LNCAP (cell line): ENCODE results near the gene FOXN1.

Source experiments
- CTCF ChIP-seq: fragments of 450-650 bp; IDR thresholded peaks from 2 replicates; pipeline ENCODE4 v1.5.1; 2017; ENCODE audit warnings: mild to moderate bottlenecking

FOXN1 gene

GRCh38 chr17:28563475-28563874 is 57.3 kb downstream of the FOXN1 start:
- TF ChIP-seq CTCF: no peak

- no peak for TF ChIP-seq CTCF
Observed at GRCh38 chr17:28567604-28568003, 61.5 kb downstream of the FOXN1 start.

GRCh38 chr17:28569446-28569845 is 63.3 kb downstream of the FOXN1 start:
- no peak for TF ChIP-seq CTCF

GRCh38 chr17:28570716-28571360 is 64.7 kb downstream of the FOXN1 start:
- no peak for TF ChIP-seq CTCF

- no peak for TF ChIP-seq CTCF
Observed at GRCh38 chr17:28571361-28572122, 65.4 kb downstream of the FOXN1 start, which contains the start of gene PIGS. Gene PIGS (minus strand): TSS chr17:28571524. CDS start chr17:28571496, 28 bp downstream.

- TF ChIP-seq CTCF: no peak
Observed at GRCh38 chr17:28572259-28573039, 66.3 kb downstream of the FOXN1 start.

GRCh38 chr17:28573040-28573380 is 66.9 kb downstream of the FOXN1 start:
- no peak for TF ChIP-seq CTCF
